ENCODE results near the gene RSPO3. TPM values are rescaled to one million over a fixed set of nuclear protein-coding genes. Genes with fewer than 3 reads are reported as not detected.

Gene RSPO3
- total and polyA plus RNA-seq, 2 of the 4 experiments (the other 2 are of a cell fraction): not detected

- no peak overlapping the region for H3K9ac ChIP-seq (ENCODE audit: low read depth, low read length)
- DNase-seq (no peak), ATAC-seq (ENCODE audit: low read depth) (no peak)
- no peaks in the 10 kb centered on the region for H3K9me1 ChIP-seq (ENCODE audit: insufficient read depth, low read length)
- TF ChIP-seq RCOR1 (IDR thresholded peaks at IDR 0.05; ENCODE audit: insufficient replicate concordance, low read length) (no peak), MXI1 (IDR thresholded peaks at IDR 0.05; ENCODE audit: borderline replicate concordance, low read depth, low read length) (no peak), ELK1 (IDR thresholded peaks at IDR 0.05; ENCODE audit: borderline replicate concordance, low read depth, low read length) (no peak), RAD21 (IDR thresholded peaks at IDR 0.05; ENCODE audit: low read length) (no peak), CHD1 (IDR thresholded peaks at IDR 0.05; ENCODE audit: low read depth, low read length) (no peak), MAZ (IDR thresholded peaks at IDR 0.05; ENCODE audit: borderline replicate concordance, low read depth, low read length) (no peak), FOS (IDR thresholded peaks at IDR 0.05; ENCODE audit: low read depth, low read length) (no peak), SMC3 (IDR thresholded peaks at IDR 0.05; ENCODE audit: low read depth, low read length) (no peak), NFE2L2 (IDR thresholded peaks at IDR 0.05; ENCODE audit: low read depth, low read length) (no peak), RFX5 (IDR thresholded peaks at IDR 0.05; ENCODE audit: low read depth, low read length) (no peak), CEBPB (IDR thresholded peaks at IDR 0.05; ENCODE audit: low read depth, low read length) (no peak), POLR2A (IDR thresholded peaks at IDR 0.05; ENCODE audit: low read depth, low read length) (no peak), BHLHE40 (IDR thresholded peaks at IDR 0.05; ENCODE audit: low read depth, low read length) (no peak)
- TF ChIP-seq, protein P1, sequence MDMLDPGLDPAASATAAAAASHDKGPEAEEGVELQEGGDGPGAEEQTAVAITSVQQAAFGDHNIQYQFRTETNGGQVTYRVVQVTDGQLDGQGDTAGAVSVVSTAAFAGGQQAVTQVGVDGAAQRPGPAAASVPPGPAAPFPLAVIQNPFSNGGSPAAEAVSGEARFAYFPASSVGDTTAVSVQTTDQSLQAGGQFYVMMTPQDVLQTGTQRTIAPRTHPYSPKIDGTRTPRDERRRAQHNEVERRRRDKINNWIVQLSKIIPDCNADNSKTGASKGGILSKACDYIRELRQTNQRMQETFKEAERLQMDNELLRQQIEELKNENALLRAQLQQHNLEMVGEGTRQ (IDR thresholded peaks at IDR 0.05; ENCODE audit: low read depth, low read length): no peak
- no peak overlapping the region for H3K18ac ChIP-seq (ENCODE audit: low read depth, low read length)
- no peak overlapping the region for H3K56ac ChIP-seq (ENCODE audit: extremely low read depth, insufficient read depth, low read length)
- no peak overlapping the region for H2AK5ac ChIP-seq (ENCODE audit: low read depth, low read length)
- H3K4ac ChIP-seq (ENCODE audit: low read depth, low read length): no peak overlapping the region
- H3K4me3 ChIP-seq (ENCODE audit: insufficient read depth, low read depth, low read length): no peak overlapping the region
- BruUV-seq (replicated peaks): no TSS peak
- H3K14ac ChIP-seq (replicated peaks; ENCODE audit: low read depth, low read length): no peak overlapping the region
- in situ Hi-C loops (cut with MboI; ENCODE audit: low sequenced_read_pairs) (no loop called here), dilution Hi-C loops (cut with HindIII; ENCODE audit: low sequenced_read_pairs, unreplicated experiment) (no loop called here), intact Hi-C loops (cut with micrococcal nuclease) (no loop called here)
- CTCF ChIA-PET: no interaction called here
- H3K79me1 ChIP-seq (ENCODE audit: low read depth in 1 of 2, low read length in 2 of 2): no peaks in the 10 kb centered on the region
- H2BK20ac ChIP-seq (ENCODE audit: low read depth, low read length): no peak overlapping the region
- H3K23ac ChIP-seq (ENCODE audit: low read depth, low read length): no peak overlapping the region
- no peak overlapping the region for H2BK5ac ChIP-seq (ENCODE audit: low read depth, low read length, poor library complexity, severe bottlenecking)
- H3K4me1 ChIP-seq (ENCODE audit: control insufficient read depth, insufficient read depth, low read length): no peaks in the 10 kb centered on the region
- no peaks in the 10 kb centered on the region for H4K20me1 ChIP-seq (ENCODE audit: insufficient read depth, low read length)
- no peak overlapping the region for H2BK15ac ChIP-seq (ENCODE audit: low read depth, low read length)
- no peak overlapping the region for H3K27ac ChIP-seq (ENCODE audit: insufficient read depth, low read length)
- no peak overlapping the region for H2BK120ac ChIP-seq (ENCODE audit: low read depth, low read length)
- H3K4me2 ChIP-seq (ENCODE audit: low read depth, low read length): no peak overlapping the region
- H2AFZ ChIP-seq (replicated peaks; ENCODE audit: low read length, poor library complexity): no peak overlapping the region
- WGBS, 2 experiments (ENCODE audit: extremely low coverage in 2 of 2, insufficient read length in 1 of 2): no CpG with 5 or more reads among the region's 1 CpG
- POLR2A ChIA-PET (ENCODE audit: unreplicated experiment): no interaction called here
- no peak overlapping the region for H2AK9ac ChIP-seq (replicated peaks; ENCODE audit: low read depth, low read length, poor library complexity)
- H3K36me3 ChIP-seq (ENCODE audit: control insufficient read depth, insufficient read depth, low read length): no peaks in the 10 kb centered on the region
- H4K5ac ChIP-seq (ENCODE audit: low read depth, low read length): no peak overlapping the region
- peaks cover 8% of the 10 kb centered on the region for H3K27me3 ChIP-seq (ENCODE audit: control insufficient read depth, insufficient read depth, low read length)
- no peaks in the 10 kb centered on the region for H3K9me3 ChIP-seq (ENCODE audit: control insufficient read depth, insufficient read depth, low read length)
- no peak overlapping the region for H4K8ac ChIP-seq (ENCODE audit: low read depth in 2 of 2, low read length in 2 of 2)
- H4K91ac ChIP-seq (ENCODE audit: insufficient read depth, low read depth, low read length): no peak overlapping the region
These were observed 15.7 kb downstream of the RSPO3 start for GRCh38 chr6:127134136-127134535.

All from IMR-90 (cell line).